ENCODE data around the gene CDC37.

CDC37 gene

DNA sequence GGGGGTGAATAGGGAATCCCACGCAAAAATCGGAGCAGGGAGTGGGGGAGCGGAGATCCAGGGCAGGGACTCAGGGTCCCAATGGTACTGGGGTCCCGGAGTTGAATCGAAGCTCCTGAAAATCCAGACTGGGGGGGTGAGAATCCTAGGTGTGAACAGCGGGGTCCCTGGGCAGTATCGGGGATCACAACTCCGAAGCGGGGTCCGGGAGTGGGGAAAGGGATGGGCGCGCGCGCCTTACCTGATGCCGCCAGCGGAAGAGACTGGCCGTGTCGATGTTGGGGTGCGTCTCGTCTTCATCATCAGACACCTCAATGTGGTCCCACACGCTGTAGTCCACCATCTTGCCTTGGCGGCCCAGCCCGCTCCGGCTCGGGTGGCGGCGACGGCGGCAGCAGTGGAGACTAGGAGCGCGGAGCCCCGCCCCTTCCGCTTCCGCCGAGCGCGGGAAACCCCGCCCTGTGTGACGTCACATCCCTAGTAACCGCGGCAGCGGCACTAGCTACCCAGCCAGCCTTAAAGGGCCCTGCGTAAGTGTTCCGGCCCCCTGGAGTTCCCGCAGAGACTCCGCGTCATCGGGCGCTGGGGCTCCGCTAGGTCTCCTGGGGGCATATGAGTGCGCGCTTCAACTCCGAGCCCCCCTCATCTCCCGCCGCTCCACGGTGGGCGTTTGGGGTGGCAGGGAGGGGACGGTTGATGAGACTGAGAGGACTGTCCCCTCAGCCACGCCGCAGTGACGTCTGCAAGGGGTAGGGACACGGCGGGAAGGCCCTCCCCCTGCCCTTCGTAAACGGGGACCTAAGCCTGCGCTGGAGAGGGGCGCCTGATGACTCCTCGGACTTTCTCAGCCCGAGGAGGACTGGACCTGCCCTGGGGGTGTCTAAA is at the start of gene CDC37:
CDC37 (minus strand) TSS at position 406 of the 885 bp plus-strand sequence; CDS start at position 343, 63 bp downstream.
- peak; percentile 99 for DNase-seq (ENCODE audit: low spot score)
- in situ Hi-C loops (cut with MboI; ENCODE audit: low sequenced_read_pairs, unreplicated experiment) = no loop called here
- no peak for TF ChIP-seq CTCF (IDR thresholded peaks at IDR 0.05; ENCODE audit: borderline replicate concordance, control extremely low read depth, extremely low read depth, insufficient read depth, missing control alignments)

- no peak for DNase-seq (ENCODE audit: low spot score)
- in situ Hi-C loops (cut with MboI; ENCODE audit: low sequenced_read_pairs, unreplicated experiment) = no loop called here
- no peak for TF ChIP-seq CTCF (IDR thresholded peaks at IDR 0.05; ENCODE audit: borderline replicate concordance, control extremely low read depth, extremely low read depth, insufficient read depth, missing control alignments)
These were observed 47.7 kb upstream of the CDC37 start for GRCh38 chr19:10450853-10451609.

DNA sequence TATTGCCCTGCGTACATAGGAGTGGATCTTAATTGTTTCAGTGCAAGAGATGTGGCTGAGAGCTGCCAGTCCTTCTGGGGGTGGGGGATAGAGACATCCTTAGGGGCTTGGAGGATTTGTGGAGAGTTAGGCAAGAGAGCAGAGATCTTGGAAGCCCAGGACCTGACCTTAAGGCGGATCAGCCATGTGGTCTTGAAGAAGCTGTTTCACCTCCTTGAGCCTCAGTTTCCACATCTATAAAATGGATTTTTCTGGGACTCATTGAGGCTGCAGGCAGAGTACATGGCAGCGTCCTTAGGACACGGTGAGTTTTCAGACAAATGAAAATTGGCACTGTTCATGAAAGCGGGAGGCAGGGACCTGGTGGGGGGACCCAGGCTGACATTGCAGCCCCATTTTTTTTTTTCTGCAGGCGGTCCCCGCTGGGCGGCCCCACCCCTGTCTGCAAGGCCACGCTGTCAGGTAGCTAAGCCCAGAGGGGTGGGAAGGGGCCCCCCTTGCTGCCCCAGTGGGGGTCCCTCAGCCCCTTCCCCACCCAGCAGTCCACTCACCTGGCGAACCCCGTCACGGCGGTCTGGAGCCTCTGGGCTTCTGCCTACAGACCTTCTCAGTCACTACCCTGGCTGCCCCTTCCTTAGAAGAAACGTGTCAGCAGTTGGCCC is 47.0 kb upstream of the CDC37 start:
- no peak for TF ChIP-seq CTCF (IDR thresholded peaks at IDR 0.05; ENCODE audit: borderline replicate concordance, control extremely low read depth, extremely low read depth, insufficient read depth, missing control alignments)
- in situ Hi-C loops (cut with MboI; ENCODE audit: low sequenced_read_pairs, unreplicated experiment) = no loop called here
- no peak for DNase-seq (ENCODE audit: low spot score)

GRCh38 chr19:10449037-10449436 is 45.7 kb upstream of the CDC37 start:
- in situ Hi-C loops (cut with MboI; ENCODE audit: low sequenced_read_pairs, unreplicated experiment) = no loop called here
- TF ChIP-seq CTCF (IDR thresholded peaks at IDR 0.05; ENCODE audit: borderline replicate concordance, control extremely low read depth, extremely low read depth, insufficient read depth, missing control alignments) = no peak
- no peak for DNase-seq (ENCODE audit: low spot score)

GRCh38 chr19:10442698-10443097 is 39.4 kb upstream of the CDC37 start:
- in situ Hi-C loops (cut with MboI; ENCODE audit: low sequenced_read_pairs, unreplicated experiment) = no loop called here
- no peak for DNase-seq (ENCODE audit: low spot score)
- no peak for TF ChIP-seq CTCF (IDR thresholded peaks at IDR 0.05; ENCODE audit: borderline replicate concordance, control extremely low read depth, extremely low read depth, insufficient read depth, missing control alignments)

DNA sequence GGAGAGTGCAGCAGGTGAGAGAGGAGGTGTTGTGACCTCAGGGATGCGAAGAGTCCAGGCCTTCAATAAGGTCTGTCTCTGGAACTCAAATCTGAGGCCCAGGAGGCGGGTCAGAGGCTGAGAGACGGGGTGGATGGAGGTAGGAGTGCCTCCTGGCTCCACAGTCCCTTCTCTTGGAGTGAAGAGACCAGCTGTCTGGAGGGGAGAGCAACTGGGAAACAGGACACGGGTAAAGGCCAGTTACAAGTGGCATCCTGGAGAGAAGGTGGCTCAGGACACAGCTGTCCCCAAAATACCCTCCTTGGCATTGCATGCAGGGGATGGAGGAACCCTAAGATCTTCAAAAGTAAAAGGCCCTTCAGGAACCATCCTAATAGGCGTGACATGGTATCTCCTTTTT is 36.2 kb upstream of the CDC37 start:
- DNase-seq (ENCODE audit: low spot score) = no peak
- TF ChIP-seq CTCF (IDR thresholded peaks at IDR 0.05; ENCODE audit: borderline replicate concordance, control extremely low read depth, extremely low read depth, insufficient read depth, missing control alignments) = no peak
- in situ Hi-C loops (cut with MboI; ENCODE audit: low sequenced_read_pairs, unreplicated experiment) = no loop called here

Measured in GM13976 (cell line).